ENCODE measurements around the gene CNTNAP5.

The CNTNAP5 gene

DNA sequence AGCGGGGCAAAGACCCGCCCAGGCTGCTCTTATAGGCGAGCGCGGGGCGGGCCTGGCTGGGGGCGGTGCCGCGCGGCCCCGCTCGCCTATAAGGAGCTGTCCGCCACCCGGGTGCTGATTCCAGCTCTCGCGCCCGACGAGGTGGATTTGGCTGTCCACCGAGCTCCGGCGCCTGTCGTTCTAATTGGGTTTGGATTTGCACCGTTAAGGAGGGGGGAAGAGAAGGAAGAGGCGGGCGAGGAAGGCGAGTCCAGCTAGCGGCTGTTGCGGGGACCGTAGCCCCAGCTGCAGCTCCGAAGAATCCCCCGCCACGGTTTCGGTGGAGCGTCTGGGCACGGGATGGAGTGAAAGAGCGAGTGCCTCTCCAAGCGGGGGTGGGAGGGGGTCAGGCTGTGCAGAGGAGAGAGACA, at the start of gene CNTNAP5:
CNTNAP5 (plus strand) TSS at position 117 of the 410 bp plus-strand sequence. CDS start 364 bp downstream, outside the sequence.
- DNase-seq (ENCODE audit: low spot score) = peak; percentile 20

DNA sequence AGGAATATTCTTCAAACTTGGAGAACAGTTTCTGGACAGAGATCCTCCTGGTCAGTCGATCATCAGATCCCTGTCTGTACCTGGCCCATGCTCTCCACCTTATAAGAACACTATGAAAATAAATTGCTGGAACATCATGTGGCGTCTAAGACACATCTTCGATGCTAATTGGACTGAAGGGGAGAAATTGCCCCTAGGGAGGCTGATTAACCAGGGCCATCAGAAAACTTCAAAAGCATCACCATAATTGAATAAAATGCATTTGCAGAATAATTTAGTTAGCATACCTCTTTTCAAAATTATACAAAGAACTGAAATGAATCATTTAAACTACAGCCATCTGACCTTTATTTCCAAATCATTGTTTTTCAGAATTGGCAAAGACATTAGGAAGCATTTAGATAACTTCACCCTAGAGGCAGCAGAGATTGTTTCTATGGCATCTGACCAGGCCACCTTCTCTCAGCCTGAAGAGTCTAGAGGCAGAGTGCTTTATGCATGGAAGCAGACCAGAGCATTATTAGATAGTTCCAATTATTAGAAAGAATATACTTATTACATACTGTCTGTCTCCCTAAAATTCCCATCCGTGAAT, 48.9 kb upstream of the CNTNAP5 start:
- no peak for DNase-seq (ENCODE audit: low spot score)

DNA sequence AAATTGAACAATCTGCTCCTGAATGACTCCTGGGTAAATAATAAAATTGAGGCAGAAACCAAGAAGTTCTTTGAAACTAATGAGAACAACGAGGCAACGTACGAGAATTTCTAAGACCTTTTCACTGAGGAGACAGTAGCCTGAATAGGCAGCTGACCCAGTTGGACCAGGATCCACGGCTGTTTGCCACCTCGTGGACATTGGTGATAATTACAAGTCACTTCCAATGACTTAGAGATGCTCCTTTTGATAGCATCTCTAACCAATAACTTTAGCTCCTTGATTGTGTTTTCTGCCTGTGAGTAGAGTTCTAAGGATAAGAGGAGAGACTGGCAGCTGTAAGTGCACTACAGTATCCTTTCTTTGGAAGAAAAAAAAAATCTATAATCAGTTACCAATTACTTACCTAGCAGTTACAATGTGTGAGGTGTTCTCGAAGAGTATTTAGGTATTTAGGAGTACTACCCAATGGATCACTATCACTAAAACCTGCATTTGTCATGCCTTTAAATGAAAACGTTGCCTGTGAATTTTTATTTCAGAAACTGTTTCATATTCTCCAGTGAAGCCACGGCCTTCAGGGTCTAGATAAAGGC, 31.3 kb upstream of the CNTNAP5 start:
- DNase-seq (ENCODE audit: low spot score) = peak; percentile 28

DNA sequence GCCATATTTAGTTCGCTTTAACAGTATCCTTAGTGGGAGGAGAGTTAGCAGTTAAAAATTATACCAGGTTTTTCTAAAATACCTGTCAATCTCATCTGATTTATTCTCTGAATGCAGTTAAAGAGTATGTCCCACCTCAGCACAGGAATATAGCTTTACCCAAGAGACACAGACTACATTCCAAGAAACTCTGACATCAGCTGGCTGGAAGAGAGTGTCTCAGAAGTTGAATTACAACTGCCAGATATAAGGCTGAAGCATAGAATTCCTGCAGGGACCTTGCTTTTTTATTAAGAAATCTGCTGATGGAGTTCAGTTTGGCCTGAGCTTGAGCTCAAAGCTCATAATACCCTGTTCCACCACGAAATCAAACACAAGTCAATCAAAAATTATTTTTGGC, 25.4 kb upstream of the CNTNAP5 start:
- DNase-seq (ENCODE audit: low spot score) = no peak

DNA sequence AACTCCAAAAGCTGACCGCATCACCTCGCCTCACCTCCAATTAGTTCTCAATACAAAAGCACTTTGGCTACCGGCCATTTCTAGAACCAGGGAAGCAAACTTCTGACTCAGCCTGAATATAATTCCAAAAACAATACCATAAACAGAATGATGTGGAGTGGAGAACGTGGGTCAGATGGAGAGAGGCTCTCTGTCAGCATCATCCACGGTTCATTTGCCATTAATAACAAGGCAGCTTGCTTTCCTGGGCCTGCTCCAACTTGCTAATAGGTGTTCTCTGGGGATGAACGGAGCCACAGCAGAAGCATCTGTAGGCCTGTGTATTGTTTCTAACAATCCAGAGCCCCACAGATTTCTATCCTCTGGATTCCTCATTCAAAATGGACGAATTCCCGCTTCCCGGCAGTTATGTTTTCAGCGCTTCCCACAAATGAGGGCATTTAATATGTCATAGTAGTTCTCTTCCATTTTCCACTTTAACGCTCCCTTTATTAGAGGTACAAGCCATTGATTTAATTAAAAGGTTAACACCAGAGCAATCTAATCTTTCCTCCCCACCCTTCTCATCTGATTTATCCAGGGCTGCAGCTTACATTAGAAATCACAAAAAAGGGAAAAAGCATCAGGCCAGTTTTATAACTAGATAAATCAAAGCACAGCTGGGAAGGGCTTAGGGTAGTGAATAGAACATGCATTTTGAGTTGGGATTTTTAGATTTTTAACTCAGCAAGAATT, 23.2 kb upstream of the CNTNAP5 start:
- DNase-seq (ENCODE audit: low spot score) = no peak

DNA sequence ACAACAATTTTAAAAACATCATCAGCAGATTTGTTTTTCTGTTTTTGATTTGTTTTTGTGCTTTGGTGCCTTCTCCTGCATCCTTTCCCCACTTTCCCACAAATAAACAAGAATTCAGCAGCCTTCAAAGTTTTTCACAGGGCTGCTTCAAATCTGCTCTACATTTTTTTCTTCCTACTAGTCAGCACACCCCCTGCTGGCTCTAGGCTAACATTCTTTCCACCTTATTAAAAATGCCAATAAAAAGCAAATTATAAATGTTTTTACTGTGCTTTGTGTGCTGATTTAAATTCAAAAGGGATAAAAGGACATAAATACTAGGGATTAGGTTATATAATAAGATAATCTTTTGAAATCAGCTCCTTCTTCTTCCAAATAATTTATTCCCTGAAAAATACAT, 6.2 kb upstream of the CNTNAP5 start:
- DNase-seq (ENCODE audit: low spot score) = no peak

DNA sequence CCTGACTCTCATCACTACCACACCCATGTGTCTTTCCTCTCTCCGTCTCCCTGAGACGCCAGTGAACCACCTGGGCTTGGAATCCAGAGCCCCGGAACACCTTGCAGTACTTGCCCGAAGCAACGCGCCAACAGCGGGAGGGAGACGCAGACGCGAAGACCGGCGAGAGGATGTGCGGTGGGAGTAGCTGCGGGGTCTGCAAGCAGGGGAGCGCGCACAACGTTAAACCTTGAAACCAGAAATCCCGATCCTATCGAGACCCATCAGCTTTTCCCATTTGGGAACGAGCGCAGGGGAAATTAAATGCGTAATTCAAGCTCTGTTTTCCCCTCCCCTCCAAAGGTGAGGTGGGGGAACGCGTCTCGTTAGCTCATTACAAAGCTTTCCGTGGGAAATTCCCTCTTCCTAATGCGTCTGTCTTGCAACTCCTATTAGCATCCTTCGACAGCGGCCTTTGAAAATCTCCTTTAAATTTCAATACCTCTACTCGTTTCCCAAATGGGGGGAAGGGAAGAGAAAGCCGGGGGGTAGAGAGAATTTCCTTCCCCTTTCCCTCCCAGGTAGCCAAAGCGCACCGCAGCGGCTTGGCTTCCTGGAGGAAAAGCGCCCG, 421 bp upstream of the CNTNAP5 start:
- no peak for DNase-seq (ENCODE audit: low spot score)

DNA sequence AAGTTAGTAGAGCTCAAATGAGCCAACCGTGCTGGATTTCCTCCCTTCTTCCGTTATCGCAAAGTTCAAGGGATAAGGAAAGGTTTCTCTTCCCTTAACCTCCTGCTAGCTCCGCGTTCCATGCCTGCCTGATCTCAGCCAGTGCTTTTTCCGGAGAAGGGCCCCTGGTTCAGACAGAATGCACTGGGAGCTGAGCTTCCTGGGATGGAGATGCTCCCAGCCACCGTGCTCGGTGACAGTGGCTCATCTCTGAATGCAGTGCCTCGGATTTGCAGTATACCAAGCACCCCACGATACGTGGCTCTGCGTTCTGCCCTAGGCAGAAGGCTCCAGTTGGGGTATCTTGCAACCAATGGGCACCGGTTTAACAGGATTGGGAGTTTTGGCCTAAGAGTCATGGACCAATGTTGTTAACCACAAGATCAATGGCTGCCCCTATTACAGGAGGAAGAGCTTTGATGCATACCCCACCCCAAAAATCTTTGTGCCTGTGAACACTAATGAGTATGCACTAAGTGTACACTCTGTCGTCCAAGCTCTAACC, 876 bp downstream of the CNTNAP5 start:
- no peak for DNase-seq (ENCODE audit: low spot score)

DNA sequence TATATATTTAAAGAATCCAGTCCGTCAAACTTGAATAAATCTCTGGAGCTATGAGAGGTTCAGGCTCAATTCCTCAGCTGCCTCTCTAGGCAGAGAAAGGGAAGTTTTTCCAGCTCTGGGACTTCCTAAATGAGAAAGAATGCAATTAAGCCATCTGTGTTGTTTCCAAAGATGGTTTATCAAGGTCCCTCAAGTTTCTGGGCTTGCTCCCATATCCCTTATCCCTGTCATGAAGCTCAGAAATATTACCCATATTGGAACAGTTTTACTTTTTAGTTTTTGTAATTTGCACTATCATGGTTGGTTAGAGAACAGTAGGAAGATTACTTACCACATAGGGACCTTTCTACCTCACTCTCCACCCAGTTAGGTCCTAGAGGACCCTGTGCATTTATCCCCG, 1.4 kb downstream of the CNTNAP5 start:
- no peak for DNase-seq (ENCODE audit: low spot score)

DNA sequence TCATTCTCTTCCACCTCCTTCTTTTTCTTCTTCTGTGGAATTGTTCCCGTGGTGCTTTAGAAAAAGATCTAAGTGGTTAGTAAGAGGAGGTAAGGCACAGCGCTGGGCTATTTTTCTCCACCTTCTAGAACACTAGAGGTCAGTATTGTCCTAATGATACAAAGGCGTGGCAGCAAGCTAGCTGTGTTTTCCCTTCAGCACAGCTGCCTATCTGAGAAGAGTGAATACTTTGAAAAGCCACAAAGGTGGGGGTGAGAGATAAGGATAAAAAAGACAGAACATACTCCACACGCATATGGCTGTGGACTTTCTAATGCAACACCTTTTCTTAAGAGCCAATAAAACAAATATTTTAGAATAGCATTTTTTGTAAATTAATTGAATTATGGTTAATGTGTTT, 2.1 kb downstream of the CNTNAP5 start:
- DNase-seq (ENCODE audit: low spot score) = peak; percentile 57

DNA sequence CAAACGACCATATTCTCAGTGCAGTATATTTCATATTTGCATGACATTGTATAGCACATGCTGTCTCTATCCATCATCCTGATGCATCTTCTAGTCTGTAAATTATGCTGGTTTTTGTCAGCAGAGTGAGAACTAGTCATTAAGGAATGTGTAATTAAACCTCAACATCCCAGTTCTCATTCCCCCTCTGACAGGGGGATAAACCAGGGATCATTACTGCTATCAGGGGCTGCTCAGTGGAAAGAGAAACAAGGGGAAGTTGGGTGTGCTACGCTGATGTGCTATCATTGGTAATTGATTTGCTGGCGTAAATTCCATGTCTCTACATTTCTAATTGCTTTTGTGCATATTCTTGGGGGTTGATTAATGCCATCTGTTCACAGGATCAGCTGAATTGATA, 7.7 kb downstream of the CNTNAP5 start:
- no peak for DNase-seq (ENCODE audit: low spot score)

DNA sequence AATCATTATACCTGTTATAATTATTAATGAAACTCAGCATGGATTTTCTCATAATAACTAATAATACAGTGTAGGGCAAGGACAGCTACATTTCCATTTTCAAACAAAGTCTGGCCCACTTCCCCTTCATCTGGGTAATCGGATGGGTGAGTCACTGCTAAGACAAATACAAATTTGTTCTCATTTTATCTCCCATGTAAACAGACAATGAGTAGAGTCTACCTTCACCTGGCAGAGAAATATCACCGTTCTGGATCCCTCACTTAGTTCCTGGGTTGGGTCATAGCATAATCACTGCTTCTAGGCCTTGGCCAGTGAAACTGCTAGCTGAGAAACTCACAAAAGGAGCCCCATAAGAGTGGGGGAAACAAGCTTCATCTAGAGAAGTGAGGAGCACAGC, 9.2 kb downstream of the CNTNAP5 start:
- no peak for DNase-seq (ENCODE audit: low spot score)

DNA sequence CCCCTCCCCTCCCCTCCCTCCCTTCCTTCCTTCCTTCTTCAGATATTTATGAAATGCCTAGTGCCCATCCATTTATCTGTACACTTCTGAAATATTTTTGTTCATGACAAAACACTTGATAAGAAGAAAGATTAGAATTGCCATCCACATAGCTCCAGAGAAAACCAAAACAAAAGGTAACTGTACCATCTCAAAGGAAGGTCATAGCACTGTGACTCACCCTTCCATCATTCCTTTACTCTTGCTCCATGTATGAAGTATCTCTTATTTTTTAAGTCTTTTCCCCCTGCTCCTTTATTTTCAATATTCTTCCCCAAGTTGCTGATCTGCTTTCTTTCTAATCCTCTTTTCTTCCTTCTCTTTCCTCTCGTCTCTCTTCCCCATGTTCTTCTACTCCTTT, 9.9 kb downstream of the CNTNAP5 start:
- DNase-seq (ENCODE audit: low spot score) = no peak

DNA sequence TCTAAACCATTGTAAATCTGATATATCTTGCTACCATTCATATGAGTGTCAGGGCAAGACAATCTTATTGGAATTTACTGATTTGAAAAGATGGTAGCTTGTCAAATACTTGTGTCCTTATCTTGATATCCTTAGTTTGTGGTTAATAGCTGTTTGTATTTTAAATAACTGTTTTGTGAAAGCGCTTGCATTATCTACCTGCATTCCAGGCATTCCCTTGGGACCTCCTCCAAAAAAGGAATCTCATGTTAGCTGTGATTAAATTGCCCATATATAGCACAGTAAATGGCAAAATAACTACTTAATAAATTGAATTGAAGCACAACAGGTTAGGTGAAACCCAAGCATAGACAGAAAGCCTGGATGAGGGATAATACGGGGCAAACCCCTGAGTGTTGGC, 13.9 kb downstream of the CNTNAP5 start:
- no peak for DNase-seq (ENCODE audit: low spot score)

DNA sequence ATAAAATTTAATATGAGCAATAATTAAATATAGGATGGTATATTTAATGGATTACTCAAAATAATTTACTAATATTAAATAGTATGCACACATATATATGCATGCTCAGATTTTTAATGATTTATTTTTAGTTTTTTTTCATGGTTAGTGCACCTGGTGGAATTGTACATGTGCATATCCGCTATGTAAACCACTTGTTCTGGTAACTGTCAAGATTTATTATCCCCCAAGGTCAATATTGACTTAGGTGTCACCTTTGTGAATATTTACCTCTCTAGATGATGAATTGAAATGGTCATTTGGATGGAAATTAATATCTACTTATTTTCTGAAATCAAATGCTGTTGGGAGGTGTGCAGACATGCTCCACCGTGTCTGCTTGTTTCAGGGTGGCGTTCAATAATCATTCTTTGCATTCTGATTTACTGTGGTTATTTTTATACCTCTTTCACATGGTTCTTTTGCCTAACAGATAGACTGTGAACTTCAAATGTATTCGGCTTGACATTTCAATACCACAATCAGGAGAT, 14.7 kb downstream of the CNTNAP5 start:
- DNase-seq (ENCODE audit: low spot score) = no peak

DNA sequence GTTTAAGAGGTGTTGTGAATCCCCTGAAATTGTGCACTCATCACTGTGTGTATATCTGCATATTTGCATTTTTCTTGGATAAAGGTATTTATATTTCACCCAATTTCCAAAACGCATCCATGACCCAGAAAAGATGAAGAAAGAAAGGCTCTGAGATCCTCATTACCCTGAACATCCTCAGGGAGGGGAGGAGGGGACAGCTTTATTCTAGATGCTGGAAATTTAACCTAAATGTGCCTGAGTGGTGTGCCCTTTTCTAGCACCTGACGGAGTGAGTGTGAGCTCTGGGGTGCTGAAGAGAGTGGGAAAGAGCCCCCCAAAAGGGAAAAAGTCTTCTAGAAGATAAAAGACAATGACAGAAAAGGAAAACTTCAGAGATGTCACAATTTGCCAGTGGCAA, 20.8 kb downstream of the CNTNAP5 start:
- DNase-seq (ENCODE audit: low spot score) = no peak

DNA sequence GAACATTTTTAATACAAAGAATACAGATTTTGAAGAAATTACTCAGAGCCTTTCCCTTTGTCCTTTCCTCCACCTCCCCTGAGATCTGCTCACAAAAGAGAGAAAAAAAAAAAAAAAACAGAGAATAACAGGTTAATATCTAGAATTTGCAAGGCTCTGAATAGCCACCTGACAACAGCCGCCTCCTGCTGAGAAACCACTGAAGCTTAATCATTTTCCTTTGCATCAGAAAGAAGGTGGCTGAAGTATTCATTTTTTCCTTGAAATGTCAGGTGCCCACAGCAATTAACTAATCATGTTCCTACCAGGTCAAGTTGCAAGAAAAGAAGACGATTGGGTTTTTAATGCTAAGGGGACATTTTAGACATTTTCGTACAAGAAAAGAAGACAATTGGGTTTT, 21.2 kb downstream of the CNTNAP5 start:
- DNase-seq (ENCODE audit: low spot score) = no peak

DNA sequence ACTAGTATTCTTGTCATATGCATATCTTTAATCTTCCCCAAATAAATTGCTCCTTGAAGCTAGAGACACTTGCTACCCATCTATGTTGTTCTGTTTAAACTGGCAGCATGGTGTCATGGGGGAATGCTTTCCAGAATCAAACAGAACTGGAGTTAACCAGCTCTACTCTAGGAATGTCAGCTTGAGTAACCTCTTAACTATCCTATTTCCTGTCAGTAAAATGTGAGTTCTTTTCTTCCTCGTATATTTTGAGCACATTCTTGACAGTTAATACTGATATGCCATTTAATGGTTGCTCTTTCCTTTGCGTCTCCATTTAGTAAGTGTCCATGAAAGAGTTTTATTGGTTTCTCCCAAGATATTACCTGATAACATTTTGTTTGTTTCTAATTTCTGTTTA, 23.0 kb downstream of the CNTNAP5 start:
- DNase-seq (ENCODE audit: low spot score) = no peak

DNA sequence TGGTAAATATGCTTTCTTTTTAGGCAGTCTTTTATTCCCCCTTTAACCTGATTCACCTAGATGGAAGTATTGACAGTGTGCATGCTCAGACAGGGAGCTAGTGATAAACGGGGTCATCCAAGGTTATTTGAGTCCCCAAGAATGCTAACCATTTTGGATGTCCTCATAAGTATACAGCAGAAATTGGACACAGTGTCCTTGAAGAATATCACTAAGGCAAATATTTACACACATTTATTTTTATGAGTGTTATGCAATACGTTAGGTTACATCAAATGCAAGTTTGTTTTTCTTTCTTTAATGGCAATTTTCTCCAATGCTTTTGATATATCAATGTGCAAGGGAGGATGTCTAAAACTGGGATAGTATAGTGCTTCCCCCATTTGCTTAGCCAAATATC, 23.6 kb downstream of the CNTNAP5 start:
- DNase-seq (ENCODE audit: low spot score) = no peak

DNA sequence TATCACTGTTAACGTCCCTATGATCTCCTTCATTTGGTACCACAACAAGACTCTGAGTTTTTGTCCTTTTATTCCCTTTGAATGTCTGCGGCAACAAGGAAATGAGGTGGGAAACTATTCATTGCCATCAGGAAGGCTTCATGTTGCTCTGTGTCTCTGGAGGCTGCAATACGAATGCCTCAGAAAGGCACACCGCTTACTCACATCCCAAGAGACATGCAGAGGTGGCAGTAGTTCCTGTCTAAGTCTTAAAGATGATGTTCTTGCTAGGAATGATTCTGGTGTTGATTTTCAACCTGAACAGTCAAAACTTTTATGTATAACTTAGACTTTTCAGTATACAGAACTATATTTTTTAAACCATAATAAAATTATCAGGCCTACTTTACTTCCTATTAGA, 24.0 kb downstream of the CNTNAP5 start:
- DNase-seq (ENCODE audit: low spot score) = no peak

DNA sequence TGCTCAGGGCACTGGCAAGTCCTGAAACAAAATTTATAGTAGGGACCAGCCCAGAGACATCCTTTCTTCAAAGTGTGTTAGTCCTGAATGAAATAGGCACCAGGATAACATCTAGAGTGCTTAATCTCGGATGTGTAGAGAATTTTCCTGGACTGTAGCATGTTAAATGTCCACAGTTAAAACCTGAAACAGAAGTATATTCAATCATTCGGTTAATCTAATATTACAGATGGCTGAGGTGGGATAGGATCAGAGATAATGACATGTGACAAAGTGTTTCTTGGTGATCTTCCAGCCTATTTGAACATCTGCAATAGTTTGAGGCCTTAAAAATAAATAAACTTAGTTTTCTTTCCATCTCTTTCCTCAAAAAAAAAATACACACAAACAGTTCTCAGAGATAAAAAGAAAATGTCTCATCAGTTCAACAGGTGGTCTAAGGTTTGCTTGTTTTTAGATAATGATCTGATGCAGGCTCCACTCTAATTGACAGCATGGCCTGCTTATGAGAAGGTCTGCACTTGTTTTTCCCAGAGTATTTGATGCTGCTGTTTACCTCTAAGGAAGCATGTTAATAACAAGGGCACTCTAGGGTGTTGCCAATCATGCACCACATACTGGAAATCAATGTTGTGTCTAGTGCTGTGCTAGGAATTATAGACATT, 25.9 kb downstream of the CNTNAP5 start:
- no peak for DNase-seq (ENCODE audit: low spot score)

DNA sequence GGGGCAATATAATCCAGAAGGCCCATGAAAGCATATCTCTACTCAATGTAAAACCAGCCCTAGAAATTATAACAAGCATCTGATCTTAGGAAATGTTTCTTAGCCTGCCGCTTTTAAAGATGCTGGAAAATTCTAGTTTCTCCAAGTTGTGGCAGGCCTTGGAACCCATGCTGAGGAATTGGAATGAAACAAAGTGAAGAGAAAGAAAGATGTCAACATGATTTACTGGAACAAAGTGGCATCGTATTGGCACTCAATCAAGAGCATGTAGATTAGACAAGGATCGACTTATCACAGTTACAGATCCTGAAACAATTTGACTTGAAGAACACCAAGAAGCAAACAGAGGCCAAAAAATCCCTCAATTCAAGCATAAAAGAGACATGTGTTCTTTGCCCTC, 28.7 kb downstream of the CNTNAP5 start:
- DNase-seq (ENCODE audit: low spot score) = no peak

All from globus pallidus (tissue), 1 donor.